T-helper 1 cell treated with Interleukin-12 subunit alpha and Interleukin-12 subunit beta and Interleukin-4 antibody, amounts not matched to agents 30 ng/mL and 1 ng/mL, for 36 hours (primary cell): ENCODE data around the gene HOXC9. TPM values are rescaled to one million over a fixed set of nuclear protein-coding genes. Genes with fewer than 3 reads are reported as not detected.

Experiments
- intact Hi-C: fragments of 100-400 bp; cut with micrococcal nuclease; formaldehyde crosslinking; loops from one replicate; pipeline ENCODE4 v1.15.1; 2024
- total RNA-seq: library from RNA; stranded (reverse); gene quantifications from 2 replicates; pipeline ENCODE4 v1.2.3, GENCODE V29; 2022

The HOXC9 gene
- total RNA-seq, 1 donor from 2014 or later = not detected

DNA sequence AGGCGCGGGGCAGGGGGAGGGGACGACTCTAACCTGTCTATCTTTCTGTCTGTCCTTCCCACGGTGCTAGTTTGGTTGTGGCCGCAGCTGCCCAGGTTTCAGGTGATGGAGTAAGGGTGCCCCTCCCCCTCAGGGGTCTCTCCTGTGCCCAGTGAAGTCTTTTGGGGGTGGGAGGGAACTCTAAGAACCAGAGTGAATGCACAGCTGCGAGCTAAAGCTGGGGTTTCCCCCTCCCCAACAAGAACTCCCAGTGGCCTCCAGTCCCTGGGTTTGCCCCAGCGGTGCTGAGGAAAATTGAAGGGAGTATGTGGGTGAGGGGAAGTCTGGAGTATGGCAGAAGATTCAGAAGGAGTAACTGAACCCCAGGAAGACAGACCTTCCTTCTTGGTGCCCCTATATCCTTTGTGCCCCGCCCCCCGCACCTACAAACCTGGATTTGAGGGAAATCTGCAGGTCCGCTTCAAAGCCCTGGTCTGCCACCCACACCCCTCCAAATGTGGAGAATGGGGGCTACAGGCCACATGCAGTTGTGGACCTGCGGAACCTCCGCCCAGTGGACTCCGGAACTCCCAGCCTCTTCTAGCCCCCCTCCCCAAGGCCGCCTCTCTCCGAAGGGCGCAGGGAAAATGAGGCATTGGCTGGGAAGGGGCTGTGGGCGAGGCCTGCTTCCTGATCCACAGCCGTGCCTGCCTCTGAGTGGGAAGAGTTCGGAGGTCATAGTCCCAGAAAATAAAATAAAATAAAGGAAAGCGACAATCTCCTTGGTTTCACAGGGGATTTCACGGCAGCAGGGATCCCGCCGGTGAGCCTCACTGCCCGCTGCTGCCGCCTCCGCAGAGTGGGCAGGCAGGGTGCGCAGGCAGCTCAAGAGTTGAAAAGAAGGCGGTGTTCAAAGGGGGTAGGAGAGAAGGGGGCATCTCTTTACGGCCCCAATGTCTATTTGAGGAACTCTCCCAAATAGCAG is 3.4 kb upstream of the HOXC9 start:
- intact Hi-C loops = loop anchor here (5.0 kb wide), 1 partner anchor 34 kb away; no protein-coding TSS in a partner anchor

DNA sequence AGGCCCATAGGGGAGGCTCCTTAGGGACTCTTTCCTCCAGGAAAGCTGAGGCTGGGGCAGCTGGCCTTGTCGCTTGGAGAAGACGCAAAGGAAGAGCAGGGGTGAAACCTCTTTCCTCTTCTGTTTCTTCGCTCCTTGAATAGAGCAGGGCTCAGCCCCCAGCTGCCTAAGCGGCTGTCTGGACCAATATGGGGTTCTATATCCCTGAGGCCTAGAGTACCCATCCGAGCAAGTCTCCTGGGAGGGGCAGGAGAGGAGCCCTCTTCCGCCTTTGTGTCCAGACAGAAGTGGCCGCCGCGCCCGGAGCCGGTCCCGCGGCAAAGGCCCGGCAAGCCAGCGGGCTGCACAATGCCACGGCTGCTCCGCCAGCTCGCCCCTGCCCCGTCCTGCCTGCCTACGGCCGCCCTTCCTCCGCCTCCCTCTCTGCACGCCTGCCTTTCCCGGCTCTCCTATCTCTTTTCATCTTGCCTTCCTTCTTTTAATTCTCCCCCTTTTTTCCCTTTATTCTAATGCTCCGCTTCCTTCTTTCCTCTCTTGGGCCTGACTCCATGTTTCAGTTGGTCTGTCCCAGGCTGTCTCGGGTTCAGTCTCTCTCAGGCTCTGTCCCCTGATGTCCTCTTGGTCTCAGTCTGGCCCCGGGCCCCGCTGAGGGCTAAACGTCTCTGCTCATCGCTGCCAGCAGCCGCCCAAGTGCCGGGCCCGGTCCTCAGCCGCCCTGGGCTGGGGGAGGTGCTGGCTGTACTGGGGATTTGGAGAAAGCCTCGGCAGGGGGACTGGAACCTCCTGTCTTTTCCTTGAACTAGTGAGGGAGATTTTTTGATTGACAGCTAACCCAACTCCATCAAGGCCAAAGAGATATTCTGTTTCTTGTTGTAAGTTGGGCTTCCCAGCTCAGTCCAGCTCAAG is 2.5 kb upstream of the HOXC9 start:
- intact Hi-C loops = loop anchor here (5.0 kb wide), 1 partner anchor 35 kb away; no protein-coding TSS in a partner anchor

DNA sequence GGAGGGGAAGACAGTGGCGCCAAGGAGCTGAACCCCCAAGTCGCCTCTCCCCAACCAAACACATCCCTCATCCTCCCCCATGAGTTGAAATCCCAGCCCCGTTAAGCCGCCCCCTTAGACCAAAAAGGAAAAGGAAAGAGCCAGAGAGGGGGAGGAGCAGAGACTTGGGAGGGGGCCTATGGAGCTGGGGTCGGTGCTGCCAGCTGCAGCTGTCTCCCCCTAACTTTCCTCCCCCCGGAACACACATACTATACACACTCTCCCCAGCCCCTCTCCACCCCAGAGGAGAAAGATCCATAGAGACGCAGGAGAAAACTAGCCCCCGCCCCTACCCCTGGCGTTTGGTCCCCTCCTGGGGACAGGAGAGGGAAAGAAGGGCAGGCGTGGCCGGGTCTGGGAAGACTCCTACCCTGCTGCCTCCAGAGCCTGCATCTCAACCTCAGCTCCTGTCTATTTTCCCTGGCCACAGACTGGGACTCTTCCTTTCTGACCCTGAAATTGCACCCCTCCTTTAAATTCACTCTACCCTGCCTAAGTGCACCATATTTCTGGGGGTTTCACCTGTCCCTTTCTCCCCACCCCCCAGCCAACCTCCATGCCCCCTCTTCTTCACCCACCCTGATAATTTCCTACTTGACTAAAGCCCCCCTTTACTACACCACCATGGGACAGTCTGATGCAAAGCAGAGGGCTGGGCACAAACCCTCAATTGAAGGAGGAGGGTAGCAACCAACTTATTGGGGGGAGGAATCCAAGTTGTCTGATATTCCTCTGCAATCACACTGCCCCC is 1.7 kb upstream of the HOXC9 start:
- intact Hi-C loops = loop anchor here (5.0 kb wide), 1 partner anchor 36 kb away; no protein-coding TSS in a partner anchor

DNA sequence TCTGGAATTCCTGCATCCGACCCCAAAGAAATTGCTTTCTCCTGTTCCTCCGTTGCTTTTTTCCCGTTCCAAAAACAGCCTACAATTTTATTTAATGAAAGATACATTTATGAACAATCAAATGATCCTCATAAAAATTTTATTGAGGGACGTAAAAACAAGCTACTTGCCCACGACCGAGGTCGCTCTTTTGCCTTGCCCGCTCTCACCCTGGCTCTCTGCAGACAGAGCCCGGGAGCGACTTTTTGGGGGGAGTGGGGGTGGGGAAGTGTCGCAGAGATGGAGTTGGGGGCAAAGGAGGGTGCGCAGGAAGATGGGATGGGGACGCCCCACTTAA is 1.1 kb upstream of the HOXC9 start:
- intact Hi-C loops = loop anchor here (5.0 kb wide), 1 partner anchor 37 kb away; no protein-coding TSS in a partner anchor

DNA sequence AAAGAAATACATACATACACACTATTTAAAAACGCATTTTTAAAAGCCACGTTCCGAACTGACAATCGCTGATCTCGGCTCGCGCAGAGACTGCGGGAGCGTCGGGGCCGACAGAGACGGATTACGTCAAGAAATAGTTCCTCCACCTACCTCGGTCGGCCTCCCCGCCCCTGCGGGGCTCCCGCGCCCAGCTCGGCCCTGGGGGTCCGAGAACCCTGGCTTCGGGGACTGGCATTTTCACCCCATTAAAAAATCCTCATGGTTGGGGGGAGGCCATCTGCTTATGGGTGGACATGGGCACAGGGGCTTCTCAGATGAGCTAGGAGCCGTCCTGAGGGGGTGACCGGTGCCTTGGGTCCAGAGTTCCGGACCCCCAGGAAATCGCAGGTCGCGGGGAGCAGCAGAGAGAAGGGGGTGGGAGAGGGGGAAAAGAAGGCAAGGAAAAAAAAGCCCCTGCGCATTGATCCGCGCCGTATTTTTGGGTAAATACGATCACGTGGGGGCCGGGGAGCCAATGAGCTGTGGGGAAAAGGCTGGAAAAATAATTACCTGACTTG is 324 bp upstream of the HOXC9 start:
- intact Hi-C loops = loop anchor here (5.0 kb wide), 1 partner anchor 37 kb away; no protein-coding TSS in a partner anchor

DNA sequence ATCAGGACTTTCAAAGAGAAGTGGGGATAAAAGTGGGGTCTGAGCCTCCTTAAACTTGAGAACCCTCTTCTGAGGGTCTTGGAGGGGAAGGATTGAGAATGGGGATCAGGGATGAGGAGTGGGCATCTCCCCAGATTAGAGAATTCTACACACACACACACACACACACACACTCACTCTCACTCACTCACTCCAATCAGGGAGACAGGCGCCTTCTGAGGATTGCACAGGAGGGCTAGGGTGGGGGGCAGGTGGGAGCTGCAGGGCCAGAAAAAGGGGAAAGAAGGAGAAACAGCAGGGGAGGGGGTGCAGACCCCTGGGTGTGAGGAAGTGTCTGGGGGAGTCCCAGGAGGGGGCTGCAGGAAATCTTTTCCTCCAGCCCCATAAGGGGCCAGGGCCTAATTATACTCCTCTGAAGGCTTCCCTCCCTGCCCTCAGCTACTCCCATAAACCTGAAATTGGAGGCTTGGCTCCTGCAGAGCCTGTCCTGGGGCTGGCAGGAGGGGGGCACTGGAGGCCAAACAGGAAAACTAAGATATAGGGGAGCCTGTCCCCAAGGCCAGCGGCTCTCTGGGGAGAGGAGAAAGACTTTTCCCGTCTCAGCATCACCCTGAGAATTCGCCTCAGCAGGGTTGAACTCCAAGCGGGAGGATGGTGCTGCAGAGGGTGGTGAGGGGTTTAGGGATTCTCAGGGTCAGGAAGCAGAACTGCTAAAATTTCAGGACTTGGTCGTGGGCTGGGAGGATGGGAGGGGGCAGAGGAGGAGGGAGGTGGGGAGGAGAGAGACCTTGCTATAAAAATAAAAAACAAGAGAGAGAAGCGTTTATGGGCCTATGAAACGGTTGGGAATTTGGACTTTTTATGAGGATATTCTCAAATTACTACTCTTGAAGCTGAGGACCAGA is 1.6 kb downstream of the HOXC9 start:
- intact Hi-C loops = no loop called here

DNA sequence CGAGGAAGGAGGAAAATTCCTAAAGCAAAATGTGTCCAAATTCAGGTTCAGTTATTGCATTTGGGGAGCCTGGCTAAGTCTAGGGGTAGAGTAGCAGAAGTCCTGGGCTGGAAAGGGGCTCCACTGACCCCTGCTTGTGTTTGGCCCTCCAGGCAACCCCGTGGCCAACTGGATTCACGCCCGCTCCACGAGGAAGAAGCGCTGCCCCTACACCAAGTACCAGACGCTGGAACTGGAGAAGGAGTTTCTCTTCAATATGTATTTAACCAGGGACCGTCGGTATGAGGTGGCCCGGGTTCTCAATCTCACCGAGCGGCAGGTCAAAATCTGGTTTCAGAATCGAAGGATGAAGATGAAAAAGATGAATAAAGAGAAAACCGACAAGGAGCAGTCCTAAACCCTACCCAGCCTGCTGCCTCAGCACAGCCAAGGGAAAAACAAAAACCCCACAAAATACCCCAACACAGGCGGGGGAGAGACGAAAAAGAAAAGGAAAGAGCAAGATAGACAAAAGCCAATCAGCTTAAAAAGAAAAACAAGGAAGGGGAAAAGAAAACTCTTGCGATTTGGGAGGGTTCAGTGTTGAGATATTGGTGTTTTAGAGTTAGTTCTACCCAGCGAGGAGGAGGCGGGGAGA is 2.4 kb downstream of the HOXC9 start:
- intact Hi-C loops = no loop called here

DNA sequence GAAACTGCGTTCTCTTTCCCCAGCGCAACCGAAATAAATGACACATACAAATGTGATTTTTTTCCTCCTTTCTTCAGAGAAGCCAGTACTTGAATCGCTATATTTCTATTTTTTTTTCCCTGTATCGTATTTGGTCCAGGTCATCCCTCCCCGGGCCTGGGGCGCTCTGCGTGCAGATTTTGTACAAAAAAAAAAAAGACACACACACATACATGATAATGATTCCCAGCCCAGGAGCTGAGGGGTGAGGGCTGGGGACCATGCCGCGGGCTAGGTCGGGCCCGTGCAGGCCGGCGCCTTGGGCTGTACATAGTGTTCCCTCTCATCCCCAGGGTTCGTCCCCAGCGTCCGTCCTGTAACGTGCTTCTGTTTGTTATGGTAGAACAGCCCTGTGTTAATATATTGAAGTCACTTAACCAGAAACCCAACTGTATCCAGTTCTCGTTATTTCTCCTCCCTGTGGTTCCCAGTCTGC is 3.0 kb downstream of the HOXC9 start:
- intact Hi-C loops = no loop called here

DNA sequence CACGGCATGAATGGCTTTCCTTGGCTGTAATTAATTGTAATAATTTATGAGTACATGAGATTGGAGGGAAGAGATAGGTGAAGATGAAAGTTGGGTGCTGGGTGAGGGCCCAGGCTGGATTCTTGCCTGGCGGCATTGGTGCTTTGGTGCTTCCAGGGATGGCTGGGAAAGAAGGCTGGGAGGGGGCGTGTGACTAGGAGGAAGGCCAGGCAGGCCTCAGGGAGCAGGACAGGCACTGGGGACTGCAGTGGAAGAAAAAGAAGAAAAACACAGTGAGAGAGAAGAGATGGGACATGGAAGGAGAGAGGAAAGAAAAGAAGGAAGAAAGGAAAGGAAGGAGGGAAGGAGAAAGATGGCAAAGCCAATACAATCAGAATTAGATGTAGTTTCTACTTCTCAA is 3.7 kb downstream of the HOXC9 start:
- intact Hi-C loops = loop anchor here (2.0 kb wide), 1 partner anchor 69 kb away; no protein-coding TSS in a partner anchor

DNA sequence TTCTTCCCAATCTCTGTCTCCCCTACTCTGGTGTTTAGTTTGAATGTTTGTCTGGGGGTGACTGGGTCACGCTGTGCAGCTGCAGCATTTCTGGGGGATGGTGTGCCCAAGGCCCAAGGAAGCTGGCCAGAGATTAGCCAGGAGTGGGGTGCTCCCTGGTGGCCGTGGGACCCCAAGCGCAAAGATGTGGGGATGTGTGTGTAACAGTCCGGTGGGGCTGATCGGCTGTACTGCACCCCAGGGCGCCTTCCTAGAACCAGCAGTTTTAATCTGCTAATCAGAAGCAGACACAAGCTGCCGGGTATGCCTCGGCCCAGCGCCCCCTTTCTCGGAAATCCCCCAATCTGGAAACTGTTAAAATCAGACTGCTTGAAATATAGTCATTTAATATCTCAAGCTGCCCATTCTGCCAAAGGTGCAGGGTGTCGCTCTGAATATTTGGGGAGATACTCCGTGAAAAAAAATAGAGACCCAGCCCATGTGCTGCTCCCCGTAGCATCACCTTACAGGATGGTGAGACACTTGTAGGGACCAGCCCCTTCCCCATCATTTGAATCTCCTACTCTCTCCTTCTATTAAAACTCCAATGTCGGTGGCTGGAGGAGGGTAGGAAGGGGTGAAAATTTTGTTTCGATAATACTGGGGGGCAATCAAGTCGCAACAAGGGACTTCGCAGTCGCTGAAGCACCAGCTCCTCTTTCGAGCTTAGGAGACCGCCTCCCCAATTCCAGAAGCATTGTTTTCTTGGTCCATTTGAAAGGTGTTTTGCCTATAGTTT is 4.3 kb downstream of the HOXC9 start:
- intact Hi-C loops = loop anchor here (2.0 kb wide), 1 partner anchor 69 kb away; no protein-coding TSS in a partner anchor

DNA sequence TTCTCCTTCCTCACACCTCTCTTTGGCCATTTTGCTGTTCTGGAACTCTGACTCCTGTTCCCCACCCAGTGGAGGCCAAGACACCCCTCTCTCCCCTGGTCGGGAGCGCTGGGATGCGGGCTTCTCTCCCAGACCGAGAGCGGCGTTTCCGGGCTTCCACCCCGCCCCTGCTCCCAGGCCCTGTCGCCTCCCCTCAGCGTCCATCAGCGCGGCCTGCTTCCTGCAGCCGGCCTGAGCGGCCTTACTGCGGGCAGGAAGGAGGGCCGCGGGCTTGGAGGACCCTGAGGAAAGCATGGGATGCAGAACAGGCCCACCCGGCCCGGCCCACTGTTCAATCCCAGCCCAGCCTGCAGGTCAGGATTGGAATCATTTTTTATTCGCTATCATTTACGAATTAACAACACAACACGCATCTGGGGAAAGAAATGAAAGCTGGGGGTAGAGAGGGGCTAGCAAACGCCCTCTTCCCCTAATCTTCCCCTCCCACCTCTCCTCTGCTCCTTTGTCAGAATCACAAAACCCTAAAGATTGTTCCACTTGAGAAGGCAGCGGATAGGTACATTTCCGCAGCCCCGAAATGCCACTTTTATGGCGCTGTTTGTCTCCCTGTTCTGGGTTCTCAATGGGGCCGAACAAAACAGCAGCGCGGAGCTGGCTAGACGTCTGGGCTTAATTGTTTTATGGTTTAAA is 5.0 kb downstream of the HOXC9 start:
- intact Hi-C loops = loop anchor here (2.0 kb wide), 1 partner anchor 70 kb away; no protein-coding TSS in a partner anchor

DNA sequence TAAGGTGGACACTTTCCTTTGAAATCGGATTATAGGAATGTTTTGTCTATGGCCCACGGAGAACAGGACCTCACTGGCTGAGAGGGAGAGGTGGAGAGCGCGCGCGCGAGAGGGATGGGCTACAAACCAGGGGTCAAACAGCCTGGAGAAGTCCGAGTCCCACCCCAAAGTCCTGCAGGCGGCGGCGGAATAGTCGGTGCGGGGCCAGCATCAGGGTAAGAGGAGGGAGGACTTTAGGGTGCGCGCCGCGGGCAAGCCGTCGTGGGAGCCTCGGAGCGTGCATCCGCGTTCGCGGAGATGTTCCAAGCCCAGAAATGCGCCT is 5.5 kb downstream of the HOXC9 start:
- intact Hi-C loops = loop anchor here (2.0 kb wide), 1 partner anchor 71 kb away; no protein-coding TSS in a partner anchor

DNA sequence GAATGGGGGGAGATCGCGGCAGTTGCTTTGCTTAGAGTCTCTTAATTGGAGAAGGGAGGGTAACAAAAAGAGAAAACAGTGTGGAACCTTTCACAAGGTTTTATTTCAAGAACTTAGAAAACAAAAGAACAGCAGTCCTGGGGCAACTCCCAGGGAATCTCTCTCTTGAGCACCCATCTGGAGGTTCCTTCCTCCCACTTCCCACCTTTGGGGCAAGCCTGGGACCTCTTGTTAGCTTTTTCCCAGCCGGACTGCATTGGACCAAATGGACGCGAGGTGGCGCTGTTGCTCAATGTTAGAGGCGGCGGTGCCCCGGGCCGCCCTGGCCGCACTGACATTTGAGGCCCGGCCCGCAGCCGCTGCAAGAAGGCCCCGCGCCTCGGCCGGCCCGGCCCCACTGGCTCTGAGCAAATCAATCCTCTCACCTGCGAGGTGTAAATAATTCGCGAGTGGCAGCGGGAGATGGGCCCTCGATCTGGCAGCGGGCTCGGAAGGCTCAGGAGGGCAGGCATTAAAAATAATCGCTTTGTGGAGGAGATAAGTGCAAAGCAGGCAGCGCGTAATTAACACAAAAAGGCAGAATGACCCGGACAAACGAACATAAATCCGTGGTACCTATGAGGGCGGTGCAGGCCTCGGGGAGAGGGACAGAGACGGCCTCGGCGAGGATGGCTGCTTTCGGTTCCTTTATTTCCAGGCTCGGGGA is 6.0 kb downstream of the HOXC9 start:
- intact Hi-C loops = loop anchor here (1.0 to 2.0 kb wide), 8 partner anchors 12 to 363 kb away; partner anchors contain the start of gene HOXC4

DNA sequence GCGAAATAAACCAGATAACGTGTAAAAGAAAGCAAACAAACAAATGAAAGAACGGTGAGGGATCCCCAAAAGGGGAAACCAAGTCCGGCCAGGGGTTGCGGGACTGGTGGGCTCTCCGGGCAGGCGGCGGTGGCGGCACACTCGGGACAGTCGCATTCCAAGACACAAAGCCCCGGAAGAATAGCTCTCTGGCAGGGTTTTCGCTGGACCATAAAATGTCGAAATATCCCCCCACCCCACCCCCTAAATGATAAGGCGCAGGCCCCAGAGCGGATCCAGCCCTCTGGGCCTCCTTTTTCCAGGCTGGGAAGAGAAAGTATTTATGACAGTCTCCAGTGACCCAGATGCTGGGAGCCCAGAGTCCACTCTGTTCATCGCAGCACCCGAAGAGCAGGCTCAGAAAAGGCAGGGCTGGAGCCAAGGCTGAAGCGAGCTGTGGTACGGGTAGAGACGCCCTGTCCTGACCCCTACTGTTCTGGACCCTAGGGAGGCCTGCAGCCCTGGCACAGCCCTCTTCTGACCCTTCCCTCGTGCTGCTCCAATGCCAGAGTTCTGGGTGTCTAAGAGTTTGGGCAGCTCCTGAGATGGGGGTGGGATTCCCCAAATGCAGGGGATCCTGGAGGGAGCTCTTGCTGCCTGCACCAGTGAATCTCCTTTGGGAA is 6.7 kb downstream of the HOXC9 start:
- intact Hi-C loops = loop anchor here (1.0 to 2.0 kb wide), 7 partner anchors 12 to 362 kb away; partner anchors contain the start of gene HOXC4

DNA sequence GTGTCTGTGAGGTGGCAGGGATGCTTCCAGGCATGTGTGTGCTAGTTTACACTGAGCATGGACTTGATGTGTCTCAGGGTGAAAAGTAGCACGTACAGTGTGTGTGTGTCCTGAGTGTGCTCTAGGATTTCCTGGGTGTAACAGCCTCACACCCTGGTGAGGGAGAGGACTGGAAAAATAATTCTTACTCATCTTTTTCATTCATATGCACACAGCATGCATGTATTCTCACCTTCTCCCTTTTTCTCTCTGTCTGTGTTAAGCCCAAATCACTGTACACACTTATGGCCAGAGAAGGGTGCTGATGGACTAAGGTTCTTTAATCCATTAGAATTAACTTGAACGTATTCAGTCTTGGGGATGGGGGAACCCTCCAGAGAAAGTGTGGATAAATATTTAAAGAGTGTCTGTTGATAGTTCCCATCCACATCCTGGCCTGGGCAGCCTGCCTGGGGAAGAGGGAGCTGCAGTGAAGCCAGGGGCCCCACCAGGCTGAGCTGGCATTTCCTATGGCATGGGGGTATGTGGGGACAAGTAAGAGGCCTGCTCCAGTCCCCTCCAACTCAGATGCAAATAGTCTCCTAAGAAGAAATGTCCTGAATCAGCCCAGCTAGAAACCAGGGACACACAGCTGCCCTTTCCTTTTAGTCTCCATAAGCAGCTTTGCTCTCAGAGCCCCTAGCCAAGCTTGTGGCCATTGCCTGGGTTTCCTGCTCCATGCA is 7.7 kb downstream of the HOXC9 start:
- intact Hi-C loops = loop anchor here (2.0 kb wide), 2 partner anchors 45 to 361 kb away; partner anchors contain the start of gene HOXC4

DNA sequence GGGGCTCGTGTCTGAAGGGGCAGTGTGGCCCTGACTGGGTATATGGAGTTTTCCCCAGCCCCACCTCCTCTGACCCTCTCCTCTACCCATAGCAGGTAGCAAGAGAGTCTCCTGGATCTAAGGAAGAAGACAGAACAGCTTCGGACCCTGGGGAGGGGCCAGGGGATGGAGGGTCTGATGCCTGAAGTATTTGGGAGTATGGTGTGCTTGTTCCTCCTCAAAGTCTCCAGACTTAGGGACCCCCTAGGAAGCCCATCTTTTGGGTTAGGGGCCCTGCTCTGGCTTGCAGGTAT is 8.2 kb downstream of the HOXC9 start:
- intact Hi-C loops = no loop called here
